ENCODE measurements around the gene STATH. TPM values are rescaled to one million over a fixed set of nuclear protein-coding genes. Genes with fewer than 3 reads are reported as not detected.
A peak's percentile ranks its signal among the peaks of the same experiment; 100 is the strongest.

The STATH gene
- total and polyA plus RNA-seq, 8 donors = not detected

- ATAC-seq = no peak
- intact Hi-C loops (cut with DNase I) = no loop called here
- TF ChIP-seq CTCF (IDR thresholded peaks at IDR 0.05) = no peak
These were observed 21.1 kb upstream of the STATH start for GRCh38 chr4:69974631-69975030.

GRCh38 chr4:69977582-69977981 lies 18.2 kb upstream of the STATH start:
- H3K9me3 ChIP-seq = no peaks in the 10 kb centered on the region
- no peaks in the 10 kb centered on the region for H3K4me1 ChIP-seq
- DNase-seq (no peak), ATAC-seq (no peak)
- no peak for TF ChIP-seq CTCF (IDR thresholded peaks at IDR 0.05)
- no peak overlapping the region for H3K27ac ChIP-seq
- intact Hi-C loops (cut with DNase I) = no loop called here
- no peaks in the 10 kb centered on the region for H3K27me3 ChIP-seq
- no peak overlapping the region for H3K4me3 ChIP-seq
- no peaks in the 10 kb centered on the region for H3K36me3 ChIP-seq

More at GRCh38 chr4:69974631-69975030, 21.1 kb upstream of the STATH start:
- Histone ChIP-seq H3K27ac (no peak overlapping the region), H3K4me1 (no peaks in the 10 kb centered on the region), H3K36me3 (no peaks in the 10 kb centered on the region), H3K27me3 (no peaks in the 10 kb centered on the region), H3K4me3 (no peak overlapping the region), H3K9me3 (no peaks in the 10 kb centered on the region)
- DNase-seq = peak in 1 of 4 donors; percentile 18

- peak; percentile 83 for ATAC-seq
- Histone ChIP-seq H3K4me3 (no peak overlapping the region), H3K4me1 (no peaks in the 10 kb centered on the region), H3K9me3 (no peaks in the 10 kb centered on the region), H3K36me3 (no peaks in the 10 kb centered on the region), H3K27me3 (no peaks in the 10 kb centered on the region), H3K27ac (no peak overlapping the region)
- DNase-seq = peak in 2 of 4 donors; percentile 29 to 64
- intact Hi-C loops (cut with DNase I) = no loop called here
- TF ChIP-seq CTCF (IDR thresholded peaks at IDR 0.05) = no peak
These were observed 11.7 kb upstream of the STATH start for GRCh38 chr4:69984030-69984443.

GRCh38 chr4:69986663-69987062 lies 9.1 kb upstream of the STATH start:
- ATAC-seq (no peak), DNase-seq (no peak)
- H3K36me3 ChIP-seq = no peaks in the 10 kb centered on the region
- no peak overlapping the region for H3K4me3 ChIP-seq
- no peak for TF ChIP-seq CTCF (IDR thresholded peaks at IDR 0.05)
- no peaks in the 10 kb centered on the region for H3K27me3 ChIP-seq
- intact Hi-C loops (cut with DNase I) = no loop called here
- no peaks in the 10 kb centered on the region for H3K9me3 ChIP-seq
- H3K27ac ChIP-seq = no peak overlapping the region
- H3K4me1 ChIP-seq = no peaks in the 10 kb centered on the region

GRCh38 chr4:69991016-69991415 lies 4.8 kb upstream of the STATH start:
- no peak for TF ChIP-seq CTCF (IDR thresholded peaks at IDR 0.05)
- Histone ChIP-seq H3K4me1 (no peaks in the 10 kb centered on the region), H3K27me3 (no peaks in the 10 kb centered on the region), H3K4me3 (no peak overlapping the region), H3K36me3 (no peaks in the 10 kb centered on the region), H3K9me3 (no peaks in the 10 kb centered on the region), H3K27ac (no peak overlapping the region)
- intact Hi-C loops (cut with DNase I) = no loop called here
- ATAC-seq = no peak
- DNase-seq = no peak
